ENCODE measurements around the gene TSC22D2. TPM values are rescaled to one million over a fixed set of nuclear protein-coding genes. Genes with fewer than 3 reads are reported as not detected.

Gene TSC22D2
- total and polyA plus RNA-seq, 2 donors (not counting 3 experiments of a cell fraction or from before 2014, with no cell fraction given): 7.6 to 43.9 TPM

DNA sequence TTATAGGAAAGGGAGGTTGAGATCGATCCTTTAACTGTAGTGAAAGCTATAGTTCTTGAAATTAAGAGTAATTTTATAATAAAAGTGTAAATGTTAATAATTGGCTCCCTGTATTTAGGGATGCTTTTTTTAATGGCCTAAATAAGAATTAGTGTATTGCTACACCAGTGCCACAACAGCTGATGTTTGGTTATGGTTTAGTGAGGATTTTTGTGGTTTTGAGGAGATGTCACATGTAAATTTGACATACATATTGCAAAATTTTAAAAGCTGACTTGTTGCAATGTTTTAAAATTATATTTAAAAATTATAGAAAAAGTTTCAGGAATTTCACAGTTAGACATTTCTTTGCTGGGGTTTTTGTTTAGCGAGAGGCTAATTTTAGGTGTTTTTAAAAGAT is 3.9 kb downstream of the TSC22D2 start:
- FAIRE-seq: no peak
- no peak for DNase-seq (ENCODE audit: low read depth, low spot score)
- ChIA-PET POLR2A (interaction anchor here (0.7 to 1.2 kb wide), 2 partner anchors 40 to 184 kb away, joined by 3 to 4 read pairs; no protein-coding TSS in a partner anchor), CTCF (interaction anchor here (0.8 to 10.0 kb wide), 11 partner anchors 12 to 475 kb away, joined by 3 to 219 read pairs (median 3); no protein-coding TSS in a partner anchor)
- BruUV-seq (replicated peaks): no TSS peak
- peak overlapping the region; percentile 99 for H3K4me2 ChIP-seq (ENCODE audit: insufficient read depth, low read length)
- H2AFZ ChIP-seq (ENCODE audit: low read depth, low read length): no peak overlapping the region
- no peaks in the 10 kb centered on the region for H3K9me3 ChIP-seq (replicated peaks; ENCODE audit: control insufficient read depth, insufficient read depth, low read length)
- H4K20me1 ChIP-seq (replicated peaks; ENCODE audit: control insufficient read depth, extremely low read depth, insufficient read depth, low read length): peaks cover 21% of the 10 kb centered on the region
- TF ChIP-seq MYC (IDR thresholded peaks at IDR 0.05; ENCODE audit: low read depth, low read length) (no peak), FOS (IDR thresholded peaks at IDR 0.05; ENCODE audit: borderline replicate concordance, insufficient read depth, low read length) (no peak), POLR2A (IDR thresholded peaks at IDR 0.05; ENCODE audit: low read depth, low read length) (no peak), EZH2 (IDR thresholded peaks at IDR 0.05; ENCODE audit: borderline replicate concordance, low read depth, low read length, severe bottlenecking) (no peak), GATA2 (IDR thresholded peaks at IDR 0.05; ENCODE audit: insufficient read depth, insufficient read length, low read depth, low read length) (no peak)
- TF ChIP-seq, protein P1, sequence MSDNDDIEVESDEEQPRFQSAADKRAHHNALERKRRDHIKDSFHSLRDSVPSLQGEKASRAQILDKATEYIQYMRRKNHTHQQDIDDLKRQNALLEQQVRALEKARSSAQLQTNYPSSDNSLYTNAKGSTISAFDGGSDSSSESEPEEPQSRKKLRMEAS (IDR thresholded peaks at IDR 0.05; ENCODE audit: insufficient read depth, insufficient read length): no peak
- TF ChIP-seq, protein P2, sequence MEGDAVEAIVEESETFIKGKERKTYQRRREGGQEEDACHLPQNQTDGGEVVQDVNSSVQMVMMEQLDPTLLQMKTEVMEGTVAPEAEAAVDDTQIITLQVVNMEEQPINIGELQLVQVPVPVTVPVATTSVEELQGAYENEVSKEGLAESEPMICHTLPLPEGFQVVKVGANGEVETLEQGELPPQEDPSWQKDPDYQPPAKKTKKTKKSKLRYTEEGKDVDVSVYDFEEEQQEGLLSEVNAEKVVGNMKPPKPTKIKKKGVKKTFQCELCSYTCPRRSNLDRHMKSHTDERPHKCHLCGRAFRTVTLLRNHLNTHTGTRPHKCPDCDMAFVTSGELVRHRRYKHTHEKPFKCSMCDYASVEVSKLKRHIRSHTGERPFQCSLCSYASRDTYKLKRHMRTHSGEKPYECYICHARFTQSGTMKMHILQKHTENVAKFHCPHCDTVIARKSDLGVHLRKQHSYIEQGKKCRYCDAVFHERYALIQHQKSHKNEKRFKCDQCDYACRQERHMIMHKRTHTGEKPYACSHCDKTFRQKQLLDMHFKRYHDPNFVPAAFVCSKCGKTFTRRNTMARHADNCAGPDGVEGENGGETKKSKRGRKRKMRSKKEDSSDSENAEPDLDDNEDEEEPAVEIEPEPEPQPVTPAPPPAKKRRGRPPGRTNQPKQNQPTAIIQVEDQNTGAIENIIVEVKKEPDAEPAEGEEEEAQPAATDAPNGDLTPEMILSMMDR (IDR thresholded peaks at IDR 0.05; ENCODE audit: extremely low read depth in 1 of 2, insufficient read depth in 1 of 2, low read depth in 1 of 2, low read length in 2 of 2): no peak
- H3K4me1 ChIP-seq (ENCODE audit: control insufficient read depth, extremely low read depth, insufficient read depth, low read length): peaks cover 33% of the 10 kb centered on the region
- peaks cover 0 to 6% of the 10 kb centered on the region in 2 experiments for H3K36me3 ChIP-seq (ENCODE audit: control insufficient read depth in 2 of 2, extremely low read depth in 1 of 2, insufficient read depth in 2 of 2, low read length in 2 of 2)
- dilution Hi-C loops (cut with MboI; ENCODE audit: extremely low pct_ligation_motif_present, low sequenced_read_pairs): loop anchor here (25.0 kb wide), 1 partner anchor 175 kb away; no protein-coding TSS in a partner anchor
- H3K27me3 ChIP-seq (ENCODE audit: control insufficient read depth in 2 of 2, insufficient read depth in 2 of 2, low read length in 2 of 2): no peaks in the 10 kb centered on the region
- intact Hi-C loops (cut with micrococcal nuclease): loop anchor here (2.0 to 10.0 kb wide), 2 partner anchors 19 to 353 kb away; partner anchors contain the start of gene SIAH2
- no peaks in the 10 kb centered on the region for H3K9me1 ChIP-seq (replicated peaks; ENCODE audit: control insufficient read depth, extremely low read depth, insufficient read depth, low read length)
- H3K79me2 ChIP-seq (ENCODE audit: control insufficient read depth, insufficient read depth, low read length): peaks cover 80% of the 10 kb centered on the region
- H3K27ac ChIP-seq (ENCODE audit: insufficient read depth, low read depth, low read length): peak overlapping the region; percentile 100
- peak overlapping the region; percentile 96 for H3K9ac ChIP-seq (replicated peaks; ENCODE audit: extremely low read depth, insufficient read depth, low read length)
- peak overlapping the region; percentile 43 to 99 (median 80) for H3K4me3 ChIP-seq (replicated peaks in 1 of 3; ENCODE audit: insufficient read depth in 1 of 3, low read depth in 1 of 3, low read length in 3 of 3)

All from endothelial cell of umbilical vein (primary cell).